ENCODE measurements around the gene NPIPB4.
"Not testable (repeated sequence)": the region's sequence is repeated elsewhere in the genome, so short reads cannot be mapped to it uniquely, and the experiment has no call there.

Gene NPIPB4

GRCh38 chr16:21857656-21858055 is at the start of gene NPIPB4:
NPIPB4 (minus strand) TSS chr16:21857756; CDS start chr16:21857378, 378 bp downstream.
- not testable (repeated sequence) for DNase-seq

- not testable (repeated sequence) for DNase-seq
These were observed 41.4 kb upstream of the NPIPB4 start for GRCh38 chr16:21898998-21899397.

- DNase-seq = not testable (repeated sequence)
These were observed 24.4 kb upstream of the NPIPB4 start for GRCh38 chr16:21881988-21882387.

GRCh38 chr16:21837186-21837585 is 20.4 kb downstream of the NPIPB4 start:
- not testable (repeated sequence) for DNase-seq

- not testable (repeated sequence) for DNase-seq
These were observed 21.2 kb downstream of the NPIPB4 start for GRCh38 chr16:21836334-21836733.

GRCh38 chr16:21835747-21836146 is 21.8 kb downstream of the NPIPB4 start:
- DNase-seq = not testable (repeated sequence)

GRCh38 chr16:21834211-21834610 is 23.3 kb downstream of the NPIPB4 start:
- not testable (repeated sequence) for DNase-seq

GRCh38 chr16:21829929-21830328 is 27.6 kb downstream of the NPIPB4 start:
- not testable (repeated sequence) for DNase-seq

- DNase-seq = not testable (repeated sequence)
These were observed 31.4 kb downstream of the NPIPB4 start for GRCh38 chr16:21826067-21826706.

GRCh38 chr16:21825526-21825925 is 32.0 kb downstream of the NPIPB4 start:
- not testable (repeated sequence) for DNase-seq

GRCh38 chr16:21823258-21823657 is 34.3 kb downstream of the NPIPB4 start:
- not testable (repeated sequence) for DNase-seq

GRCh38 chr16:21820908-21821465 is 36.6 kb downstream of the NPIPB4 start:
- not testable (repeated sequence) for DNase-seq

GRCh38 chr16:21820028-21820907 is 37.3 kb downstream of the NPIPB4 start:
- not testable (repeated sequence) for DNase-seq

GRCh38 chr16:21819617-21820016 is 37.9 kb downstream of the NPIPB4 start:
- DNase-seq = not testable (repeated sequence)

- not testable (repeated sequence) for DNase-seq
These were observed 40.5 kb downstream of the NPIPB4 start for GRCh38 chr16:21817012-21817411.

GRCh38 chr16:21815694-21816093 is 41.9 kb downstream of the NPIPB4 start:
- DNase-seq = not testable (repeated sequence)

GRCh38 chr16:21802375-21802663 is 55.2 kb downstream of the NPIPB4 start:
- DNase-seq = not testable (repeated sequence)

- DNase-seq = not testable (repeated sequence)
These were observed 55.8 kb downstream of the NPIPB4 start for GRCh38 chr16:21801538-21802374.

GRCh38 chr16:21798601-21799000 is 59.0 kb downstream of the NPIPB4 start:
- DNase-seq = not testable (repeated sequence)

GRCh38 chr16:21793310-21793709 is 64.2 kb downstream of the NPIPB4 start:
- not testable (repeated sequence) for DNase-seq

GRCh38 chr16:21790506-21790905 is 67.0 kb downstream of the NPIPB4 start:
- DNase-seq = not testable (repeated sequence)
